ENCODE measurements around the gene MCF2L. TPM values are rescaled to one million over a fixed set of nuclear protein-coding genes. Genes with fewer than 3 reads are reported as not detected.
A peak's percentile ranks its signal among the peaks of the same experiment; 100 is the strongest.

Gene MCF2L
- total RNA-seq, 1 experiment from 2014 or later, result 22.1 TPM

DNA sequence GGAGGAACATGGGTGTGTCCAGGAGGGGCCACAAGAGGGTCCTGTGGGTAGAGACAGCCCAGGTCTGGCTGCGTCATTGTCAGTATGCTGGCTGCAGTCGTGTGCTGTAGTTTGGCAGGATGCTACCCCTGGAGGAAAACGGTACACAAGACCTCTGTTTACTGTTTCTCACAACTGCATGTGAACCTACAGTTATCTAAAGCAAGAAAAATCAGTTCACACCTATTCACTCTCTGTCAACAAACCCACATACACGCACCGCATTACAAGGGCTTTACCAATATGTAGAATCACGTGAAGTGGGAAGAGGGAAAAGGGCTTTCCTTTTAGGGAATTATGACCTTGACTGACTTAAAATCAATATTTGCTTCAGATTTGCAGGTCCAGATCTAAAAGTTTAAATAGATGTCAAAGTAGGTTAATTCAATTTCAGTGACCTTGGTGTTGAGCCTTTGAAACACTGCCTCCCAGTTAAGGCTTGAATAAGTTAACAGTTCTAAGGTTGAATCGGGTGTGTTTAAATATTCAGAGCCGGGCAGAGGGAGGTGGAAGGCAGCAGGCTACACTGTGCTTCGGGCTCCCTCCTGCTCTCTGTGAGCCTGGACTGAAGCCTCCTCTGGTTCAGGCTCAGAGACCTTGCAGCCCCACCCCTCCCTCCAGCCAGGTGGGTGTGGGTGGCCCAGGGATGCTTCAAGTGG lies 17.2 kb upstream of the MCF2L start:
- no peak overlapping the region for H3K4me3 Mint-ChIP-seq (ENCODE audit: unreplicated experiment)
- peaks cover 6% of the 10 kb centered on the region for H3K4me1 Mint-ChIP-seq (ENCODE audit: low read depth, unreplicated experiment)
- ChIA-PET CTCF (interaction anchor here (0.6 kb wide), 1 partner anchor 376 kb away, joined by 3 read pairs; no protein-coding TSS in a partner anchor), POLR2A (interaction anchor here (0.6 kb wide), 1 partner anchor 7 kb away, joined by 3 read pairs; no protein-coding TSS in a partner anchor)
- Histone ChIP-seq H3K36me3 (ENCODE audit: control insufficient read depth, insufficient read depth, low read length) (no peaks in the 10 kb centered on the region), H3K4me1 (peaks cover 17% of the 10 kb centered on the region; the same call in 1 of the 2 replicates), H3K4me3 (ENCODE audit: low read depth, low read length) (no peak overlapping the region), H3K9me3 (no peaks in the 10 kb centered on the region), H3K27me3 (replicated peaks; ENCODE audit: control insufficient read depth, insufficient read depth, low read length) (no peaks in the 10 kb centered on the region)
- DNase-seq, result no peak
- TF ChIP-seq, protein P1, sequence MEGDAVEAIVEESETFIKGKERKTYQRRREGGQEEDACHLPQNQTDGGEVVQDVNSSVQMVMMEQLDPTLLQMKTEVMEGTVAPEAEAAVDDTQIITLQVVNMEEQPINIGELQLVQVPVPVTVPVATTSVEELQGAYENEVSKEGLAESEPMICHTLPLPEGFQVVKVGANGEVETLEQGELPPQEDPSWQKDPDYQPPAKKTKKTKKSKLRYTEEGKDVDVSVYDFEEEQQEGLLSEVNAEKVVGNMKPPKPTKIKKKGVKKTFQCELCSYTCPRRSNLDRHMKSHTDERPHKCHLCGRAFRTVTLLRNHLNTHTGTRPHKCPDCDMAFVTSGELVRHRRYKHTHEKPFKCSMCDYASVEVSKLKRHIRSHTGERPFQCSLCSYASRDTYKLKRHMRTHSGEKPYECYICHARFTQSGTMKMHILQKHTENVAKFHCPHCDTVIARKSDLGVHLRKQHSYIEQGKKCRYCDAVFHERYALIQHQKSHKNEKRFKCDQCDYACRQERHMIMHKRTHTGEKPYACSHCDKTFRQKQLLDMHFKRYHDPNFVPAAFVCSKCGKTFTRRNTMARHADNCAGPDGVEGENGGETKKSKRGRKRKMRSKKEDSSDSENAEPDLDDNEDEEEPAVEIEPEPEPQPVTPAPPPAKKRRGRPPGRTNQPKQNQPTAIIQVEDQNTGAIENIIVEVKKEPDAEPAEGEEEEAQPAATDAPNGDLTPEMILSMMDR (IDR thresholded peaks at IDR 0.05; ENCODE audit: insufficient read depth in 1 of 2, low read depth in 1 of 2, low read length in 1 of 2, severe bottlenecking in 1 of 2, unreplicated experiment in 1 of 2), result no peak
- BruUV-seq (replicated peaks), result no TSS peak
- intact Hi-C loops (cut with micrococcal nuclease; ENCODE audit: unreplicated experiment), result no loop called here
- H3K27me3 Mint-ChIP-seq (ENCODE audit: insufficient read depth, unreplicated experiment), result no peaks in the 10 kb centered on the region
- H3K36me3 Mint-ChIP-seq (ENCODE audit: insufficient read depth, unreplicated experiment), result no peaks in the 10 kb centered on the region
- no peak overlapping the region for H3K27ac Mint-ChIP-seq (ENCODE audit: unreplicated experiment)
- no peaks in the 10 kb centered on the region for H3K9me3 Mint-ChIP-seq (ENCODE audit: unreplicated experiment)

DNA sequence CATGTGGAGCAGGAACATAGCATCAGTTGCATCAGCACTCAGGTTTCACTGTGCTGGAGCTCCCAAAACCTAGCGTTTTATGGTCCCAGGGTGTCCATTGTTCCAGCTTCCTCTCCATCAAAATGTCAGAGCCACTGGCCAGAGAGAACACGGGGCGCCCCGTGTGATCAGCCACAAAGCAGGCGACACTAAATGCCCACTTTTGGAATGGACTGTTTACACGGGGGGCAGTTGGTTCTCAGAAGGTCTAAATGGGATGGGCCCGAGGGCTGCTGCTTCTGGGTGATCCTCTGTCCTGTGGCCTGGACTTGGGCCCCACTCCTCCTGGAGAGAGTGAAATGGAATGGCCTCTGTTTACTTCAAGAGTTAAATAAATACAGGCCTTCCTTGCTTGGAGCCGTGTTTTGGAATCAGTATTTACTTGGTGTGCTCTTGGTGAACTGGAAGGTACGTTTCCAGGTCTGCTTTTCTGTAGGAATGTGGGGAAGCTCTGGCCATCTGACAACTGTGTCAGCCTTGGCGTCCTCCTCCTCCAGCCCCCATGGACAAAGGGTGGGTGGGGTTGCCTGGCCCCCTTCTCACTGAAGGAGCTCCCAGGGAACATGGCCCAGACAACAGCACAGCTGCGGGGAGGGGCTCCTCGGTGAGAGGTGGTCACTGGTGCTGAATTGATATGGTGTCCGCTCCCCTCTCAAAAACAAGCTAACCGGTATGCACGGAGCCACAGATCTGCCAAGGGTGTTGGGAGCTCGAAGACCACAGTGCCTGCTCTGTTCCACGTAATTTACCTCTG lies 16.1 kb upstream of the MCF2L start:
- Mint-ChIP-seq H3K4me3 (ENCODE audit: unreplicated experiment) (no peak overlapping the region), H3K27me3 (ENCODE audit: insufficient read depth, unreplicated experiment) (no peaks in the 10 kb centered on the region), H3K9me3 (ENCODE audit: unreplicated experiment) (no peaks in the 10 kb centered on the region), H3K4me1 (ENCODE audit: low read depth, unreplicated experiment) (peaks cover 6% of the 10 kb centered on the region), H3K27ac (ENCODE audit: unreplicated experiment) (peak overlapping the region; percentile 22), H3K36me3 (ENCODE audit: insufficient read depth, unreplicated experiment) (no peaks in the 10 kb centered on the region)
- DNase-seq, result peak in 1 of 2 experiments; percentile 17
- CTCF ChIA-PET, result interaction anchor here (0.6 to 1.2 kb wide), 2 partner anchors 22 to 444 kb away, joined by 3 to 5 read pairs; no protein-coding TSS in a partner anchor
- BruUV-seq (replicated peaks), result no TSS peak
- Histone ChIP-seq H3K9me3 (no peaks in the 10 kb centered on the region), H3K4me1 (peaks cover 17% of the 10 kb centered on the region; the same call in 1 of the 2 replicates), H3K36me3 (ENCODE audit: control insufficient read depth, insufficient read depth, low read length) (no peaks in the 10 kb centered on the region), H3K4me3 (ENCODE audit: low read depth, low read length) (no peak overlapping the region), H3K27me3 (replicated peaks; ENCODE audit: control insufficient read depth, insufficient read depth, low read length) (no peaks in the 10 kb centered on the region)
- POLR2A ChIA-PET, result interaction anchor here (0.6 kb wide), 1 partner anchor 9 kb away, joined by 3 read pairs; no protein-coding TSS in a partner anchor
- TF ChIP-seq, protein P1 (IDR thresholded peaks at IDR 0.05; ENCODE audit: insufficient read depth in 1 of 2, low read depth in 1 of 2, low read length in 1 of 2, severe bottlenecking in 1 of 2, unreplicated experiment in 1 of 2), result no peak
- intact Hi-C loops (cut with micrococcal nuclease; ENCODE audit: unreplicated experiment), result loop anchor here (1.0 kb wide), 1 partner anchor 16 kb away; the partner anchor contains the start of gene MCF2L

Measured in Caco-2 (cell line).